ENCODE results near the gene BEX3.
"Not testable (repeated sequence)": the region's sequence is repeated elsewhere in the genome, so short reads cannot be mapped to it uniquely, and the experiment has no call there.

Gene BEX3

GRCh38 chrX:103404231-103405008, 28.1 kb downstream of the BEX3 start:
- TF ChIP-seq CTCF (conservative IDR thresholded peaks at IDR 0.05; ENCODE audit: low read depth): no peak
- POLR2A ChIA-PET (ENCODE audit: low non-redundant PET): no interaction called here
- peak overlapping the region; percentile 50 for H3K27ac ChIP-seq
- CTCF ChIA-PET: no interaction called here
- DNase-seq (ENCODE audit: low spot score): peak; percentile 35

GRCh38 chrX:103405009-103405333, 28.6 kb downstream of the BEX3 start:
- peak overlapping the region; percentile 50 for H3K27ac ChIP-seq
- DNase-seq (ENCODE audit: low spot score): no peak
- CTCF ChIA-PET: no interaction called here
- no peak for TF ChIP-seq CTCF (conservative IDR thresholded peaks at IDR 0.05; ENCODE audit: low read depth)
- POLR2A ChIA-PET (ENCODE audit: low non-redundant PET): no interaction called here

GRCh38 chrX:103406256-103406655, 29.9 kb downstream of the BEX3 start:
- no peak for TF ChIP-seq CTCF (conservative IDR thresholded peaks at IDR 0.05; ENCODE audit: low read depth)
- ChIA-PET CTCF (no interaction called here), POLR2A (ENCODE audit: low non-redundant PET) (no interaction called here)
- H3K27ac ChIP-seq: no peak overlapping the region
- no peak for DNase-seq (ENCODE audit: low spot score)

GRCh38 chrX:103407776-103408175, 31.4 kb downstream of the BEX3 start:
- H3K27ac ChIP-seq: no peak overlapping the region
- DNase-seq (ENCODE audit: low spot score): no peak
- TF ChIP-seq CTCF (conservative IDR thresholded peaks at IDR 0.05; ENCODE audit: low read depth): no peak
- ChIA-PET POLR2A (ENCODE audit: low non-redundant PET) (no interaction called here), CTCF (no interaction called here)

- POLR2A ChIA-PET (ENCODE audit: low non-redundant PET); H3K27ac ChIP-seq; DNase-seq (ENCODE audit: low spot score); CTCF ChIA-PET: not testable (repeated sequence)
These were observed 35.4 kb downstream of the BEX3 start for GRCh38 chrX:103411721-103412120.

GRCh38 chrX:103413705-103414387, 37.5 kb downstream of the BEX3 start:
- no peak for TF ChIP-seq CTCF (conservative IDR thresholded peaks at IDR 0.05; ENCODE audit: low read depth)
- CTCF ChIA-PET: no interaction called here
- POLR2A ChIA-PET (ENCODE audit: low non-redundant PET): no interaction called here
- no peak for DNase-seq (ENCODE audit: low spot score)
- H3K27ac ChIP-seq: no peak overlapping the region

GRCh38 chrX:103414561-103414960, 38.2 kb downstream of the BEX3 start:
- CTCF ChIA-PET: no interaction called here
- POLR2A ChIA-PET (ENCODE audit: low non-redundant PET): no interaction called here
- TF ChIP-seq CTCF (conservative IDR thresholded peaks at IDR 0.05; ENCODE audit: low read depth): no peak
- DNase-seq (ENCODE audit: low spot score): no peak
- H3K27ac ChIP-seq: no peak overlapping the region

All from RWPE1 (cell line).